ENCODE data around the gene ALDH7A1. TPM values are rescaled to one million over a fixed set of nuclear protein-coding genes. Genes with fewer than 3 reads are reported as not detected.
"Not testable (repeated sequence)": the region's sequence is repeated elsewhere in the genome, so short reads cannot be mapped to it uniquely, and the experiment has no call there.

Gene ALDH7A1
- total RNA-seq, result 35.6 and 37.1 TPM in 2 replicates

- peak; percentile 56 for DNase-seq (ENCODE audit: extremely low read depth, low read depth, low spot score)
These were observed at the start of gene ALDH7A1 for GRCh38 chr5:126594748-126595485. TSS of gene ALDH7A1 (minus strand) at chr5:126595219. CDS start at chr5:126595198, 21 bp downstream.

DNA sequence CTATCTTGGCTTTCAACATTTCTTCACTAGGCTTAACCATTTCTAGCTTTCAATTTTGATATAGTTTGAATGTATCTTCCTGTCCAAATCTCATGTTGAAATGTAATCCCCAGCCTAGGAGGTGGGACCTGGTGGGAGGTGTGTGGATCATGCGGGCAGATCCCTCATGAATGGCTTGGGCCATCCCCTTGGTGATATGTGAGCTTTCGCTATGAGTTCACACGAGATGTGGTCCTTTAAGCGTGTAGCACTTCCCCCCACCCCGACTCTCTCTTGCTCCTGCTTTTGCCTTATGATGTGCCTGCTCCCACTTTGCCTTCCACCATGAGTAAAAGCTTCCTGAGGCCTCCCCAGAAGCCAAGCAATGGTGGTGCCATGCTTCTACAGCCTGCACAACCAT is 46.4 kb upstream of the ALDH7A1 start:
- DNase-seq (ENCODE audit: extremely low read depth, low read depth, low spot score), result no peak

- no peak for DNase-seq (ENCODE audit: extremely low read depth, low read depth, low spot score)
These were observed 45.8 kb upstream of the ALDH7A1 start for GRCh38 chr5:126640866-126641265.

DNA sequence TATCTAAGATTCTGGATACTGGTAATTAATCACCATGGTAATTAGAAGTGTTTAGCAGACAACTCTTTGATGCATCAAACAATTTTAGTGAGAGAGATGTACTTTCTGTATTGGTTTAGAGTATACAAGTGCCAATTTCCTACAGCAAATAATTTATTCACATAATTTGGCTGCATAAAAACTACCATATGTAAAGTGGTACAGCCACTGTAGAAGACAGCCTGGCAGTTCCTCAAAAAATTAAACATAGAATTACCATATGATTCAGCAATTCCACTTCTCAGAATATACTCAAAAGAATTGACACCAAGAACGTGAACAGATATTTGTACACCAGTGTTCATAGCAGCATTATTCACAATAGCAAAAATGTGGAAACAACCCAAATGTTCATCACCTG is 41.9 kb upstream of the ALDH7A1 start:
- no peak for DNase-seq (ENCODE audit: extremely low read depth, low read depth, low spot score)

DNA sequence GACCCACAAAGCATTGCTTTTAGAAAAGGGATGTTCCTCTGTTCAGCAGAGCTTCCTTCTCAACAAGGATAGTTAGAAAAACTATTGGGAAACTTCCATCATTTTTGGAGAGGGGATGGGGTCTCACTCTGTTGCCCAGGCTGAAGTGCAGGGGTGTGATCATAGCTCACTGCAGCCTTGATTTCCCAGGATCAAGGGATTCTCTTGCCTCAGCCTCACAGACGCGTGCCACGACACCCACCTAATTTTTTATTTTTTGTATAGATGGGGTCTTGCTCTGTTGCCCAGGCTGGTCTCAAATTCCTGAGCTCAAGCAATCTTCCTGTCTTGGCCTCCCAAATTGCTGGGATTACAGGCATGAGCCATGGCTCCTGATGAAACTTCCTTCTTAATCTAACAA is 40.6 kb upstream of the ALDH7A1 start:
- DNase-seq (ENCODE audit: extremely low read depth, low read depth, low spot score), result no peak

DNA sequence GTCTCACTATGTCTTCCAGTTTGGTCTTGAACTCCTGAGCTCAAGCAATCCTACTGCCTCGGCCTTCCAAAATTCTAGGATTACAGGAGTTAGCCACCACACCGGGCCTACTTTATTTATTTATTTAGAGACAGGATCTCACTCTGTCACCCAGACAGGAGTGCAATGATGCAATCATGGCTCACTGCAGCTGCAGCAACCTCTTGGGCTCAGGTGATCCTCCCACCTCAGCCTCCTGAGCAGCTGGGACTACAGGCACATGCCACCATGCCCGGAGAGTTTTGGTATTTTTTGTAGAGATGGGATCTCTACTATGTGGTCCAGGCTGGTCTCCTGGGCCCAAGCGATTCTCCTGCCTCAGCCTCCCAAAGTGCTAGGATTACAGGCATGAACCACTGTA is 38.5 kb upstream of the ALDH7A1 start:
- DNase-seq (ENCODE audit: extremely low read depth, low read depth, low spot score), result no peak

DNA sequence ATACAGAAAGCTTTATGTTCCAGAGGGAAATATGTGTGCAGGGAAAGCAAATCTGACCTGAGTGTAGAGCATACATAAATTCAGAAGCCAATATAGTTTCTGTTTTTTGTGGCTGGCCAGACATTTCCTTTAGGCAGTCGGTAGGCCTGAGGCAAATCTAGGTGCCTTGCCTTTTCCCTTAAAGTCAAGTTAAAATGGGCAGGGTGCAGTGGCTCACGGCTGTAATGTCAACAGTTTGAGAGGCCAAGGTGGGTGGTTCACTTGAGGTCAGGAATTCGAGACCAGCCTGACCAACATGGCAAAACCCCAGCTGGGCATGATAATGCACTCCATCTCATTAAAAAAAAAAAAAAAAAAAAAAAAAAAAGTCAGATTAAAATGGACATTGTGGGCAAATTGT is 36.9 kb upstream of the ALDH7A1 start:
- DNase-seq (ENCODE audit: extremely low read depth, low read depth, low spot score), result no peak

- no peak for DNase-seq (ENCODE audit: extremely low read depth, low read depth, low spot score)
These were observed 33.1 kb upstream of the ALDH7A1 start for GRCh38 chr5:126628102-126628501.

DNA sequence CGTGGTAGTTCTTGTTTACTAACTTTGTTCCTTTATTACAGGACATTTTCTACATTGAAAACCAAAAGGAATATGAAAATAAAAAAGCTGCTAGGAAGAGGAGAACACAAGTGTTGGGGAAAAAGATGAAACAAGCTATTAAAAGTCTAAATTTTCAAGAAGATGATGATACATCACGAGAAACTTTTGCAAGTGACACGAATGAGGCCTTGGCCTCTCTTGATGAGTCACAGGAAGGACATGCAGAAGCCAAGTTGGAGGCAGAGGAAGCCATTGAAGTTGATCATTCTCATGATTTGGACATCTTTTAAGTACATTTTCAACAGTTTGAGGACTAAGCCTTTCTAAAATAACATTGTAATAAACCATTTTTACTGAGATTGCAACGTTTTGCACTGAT is 29.5 kb upstream of the ALDH7A1 start:
- no peak for DNase-seq (ENCODE audit: extremely low read depth, low read depth, low spot score)

DNA sequence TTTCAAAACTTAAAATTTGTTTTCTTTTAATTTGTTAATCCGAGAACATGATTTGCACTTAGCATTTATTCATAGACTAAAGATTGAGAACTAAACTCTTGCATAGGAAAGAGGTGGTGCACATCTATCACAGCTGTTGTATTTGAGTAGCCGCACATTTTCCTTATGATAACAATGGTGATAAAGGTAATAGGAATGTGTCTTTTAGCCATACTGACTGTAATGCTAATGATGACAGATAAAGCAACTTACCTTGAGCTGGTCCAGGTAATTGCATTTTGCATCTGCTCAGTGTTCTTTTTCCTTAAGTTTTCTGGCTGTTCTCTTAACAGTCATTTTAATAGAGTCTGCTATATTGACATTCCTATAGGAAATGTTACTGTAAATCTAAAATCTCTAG is 24.8 kb upstream of the ALDH7A1 start:
- DNase-seq (ENCODE audit: extremely low read depth, low read depth, low spot score), result no peak

DNA sequence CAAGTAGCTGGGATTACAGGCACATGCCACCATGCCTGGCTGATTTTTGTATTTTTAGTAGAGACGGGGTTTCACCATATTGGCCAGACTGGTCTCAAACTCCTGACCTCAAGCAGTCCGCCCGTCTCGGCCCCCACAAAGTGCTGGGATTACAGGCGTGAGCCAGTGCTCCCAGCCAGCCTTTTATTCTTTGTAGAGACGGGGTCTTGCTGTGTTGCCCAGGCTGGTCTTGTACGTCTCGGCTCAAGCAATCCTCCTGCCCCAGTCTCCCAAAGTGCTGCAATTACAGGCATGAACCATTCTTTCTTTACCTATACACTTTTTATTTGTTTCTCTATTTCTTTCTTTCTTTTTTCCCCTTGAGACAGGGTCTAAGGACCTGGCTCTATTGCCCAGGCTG is 22.6 kb upstream of the ALDH7A1 start:
- DNase-seq (ENCODE audit: extremely low read depth, low read depth, low spot score), result not testable (repeated sequence)

DNA sequence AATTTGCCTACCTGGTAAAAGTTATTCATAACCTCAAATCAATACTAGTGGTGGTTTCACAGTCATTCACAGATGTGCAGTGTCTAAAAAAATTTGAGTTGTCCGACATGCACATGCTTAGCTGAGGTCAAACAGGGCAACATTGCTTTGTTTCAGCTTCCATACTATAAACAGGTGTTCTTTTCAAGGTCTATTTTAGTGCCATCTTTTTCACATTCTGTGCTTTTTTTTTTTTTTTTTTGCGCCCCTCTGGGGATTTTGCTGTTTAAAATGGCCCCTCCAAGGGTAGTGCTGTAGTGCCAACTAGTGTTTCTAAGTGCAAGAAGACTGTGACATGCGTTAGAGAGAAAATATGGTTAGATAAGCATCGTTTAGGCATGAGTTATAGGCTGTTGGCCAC is 20.3 kb upstream of the ALDH7A1 start:
- DNase-seq (ENCODE audit: extremely low read depth, low read depth, low spot score), result no peak

DNA sequence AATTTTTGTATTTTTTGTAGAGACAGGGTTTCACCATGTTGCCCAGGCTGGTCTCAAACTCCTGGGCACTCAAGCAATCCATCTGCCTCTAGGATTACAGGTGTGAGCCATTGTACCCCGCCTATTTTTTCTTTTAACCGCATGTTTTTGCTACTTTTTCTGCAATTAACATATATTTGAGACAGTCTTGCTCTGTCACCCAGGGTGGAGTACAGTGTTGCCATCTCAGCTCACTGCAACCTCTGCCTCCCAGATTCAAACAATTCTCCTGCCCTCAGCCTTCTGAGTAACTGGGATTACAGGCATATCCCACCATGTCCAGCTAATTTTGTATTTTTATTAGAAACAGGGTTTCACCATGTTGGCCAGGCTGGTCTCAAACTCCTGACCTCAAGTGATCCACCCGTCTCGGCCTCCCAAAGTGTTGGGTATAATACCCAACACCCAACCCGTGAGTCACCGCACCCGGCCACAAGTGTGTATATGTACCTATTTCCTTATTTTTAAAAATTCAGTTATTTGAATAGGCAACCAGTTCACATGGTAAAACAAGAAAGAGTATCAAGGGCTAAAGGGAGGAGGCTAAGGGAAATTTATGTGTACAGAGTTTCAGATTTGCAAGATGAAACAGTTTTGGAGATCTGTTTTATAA is 19.0 kb upstream of the ALDH7A1 start:
- DNase-seq (ENCODE audit: extremely low read depth, low read depth, low spot score), result no peak

- no peak for DNase-seq (ENCODE audit: extremely low read depth, low read depth, low spot score)
These were observed 15.6 kb upstream of the ALDH7A1 start for GRCh38 chr5:126610616-126611015.

DNA sequence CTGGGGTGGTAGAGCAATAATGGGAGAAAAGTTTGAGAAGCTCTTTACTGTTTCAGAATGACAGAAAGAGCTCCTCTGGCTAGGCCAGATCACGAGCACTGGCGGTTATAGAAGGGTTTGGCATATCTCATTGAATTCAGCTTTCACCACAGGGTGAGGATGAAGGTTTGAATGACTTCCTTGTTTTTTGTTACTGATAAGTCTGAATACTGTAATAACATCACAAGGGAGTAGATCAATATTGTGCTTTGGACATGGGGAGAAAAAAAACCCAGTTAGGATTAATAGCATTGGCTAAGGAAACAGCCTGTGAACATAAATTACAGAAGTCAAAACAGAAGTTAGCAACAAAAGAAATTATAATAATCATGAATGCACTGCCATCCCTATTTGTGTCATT is 15.1 kb upstream of the ALDH7A1 start:
- DNase-seq (ENCODE audit: extremely low read depth, low read depth, low spot score), result no peak

DNA sequence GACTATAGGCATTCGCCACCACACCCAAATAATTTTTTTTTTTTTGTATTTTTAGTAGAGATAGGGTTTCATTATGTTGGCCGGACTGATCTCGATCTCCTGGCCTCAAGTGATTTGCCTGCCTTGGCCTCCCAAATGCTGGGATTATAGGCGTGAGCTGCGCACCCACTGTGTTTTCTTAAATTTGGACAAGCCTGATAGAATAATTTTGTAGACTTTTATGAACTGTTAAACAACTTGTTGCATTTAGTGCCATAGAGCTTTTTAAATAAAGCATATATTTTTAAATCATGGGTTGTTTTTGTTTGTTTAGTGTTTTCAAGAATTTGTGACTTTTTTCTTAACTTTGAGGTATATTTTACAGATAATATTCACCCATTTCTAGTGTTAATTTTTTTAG is 10.5 kb upstream of the ALDH7A1 start:
- DNase-seq (ENCODE audit: extremely low read depth, low read depth, low spot score), result no peak

DNA sequence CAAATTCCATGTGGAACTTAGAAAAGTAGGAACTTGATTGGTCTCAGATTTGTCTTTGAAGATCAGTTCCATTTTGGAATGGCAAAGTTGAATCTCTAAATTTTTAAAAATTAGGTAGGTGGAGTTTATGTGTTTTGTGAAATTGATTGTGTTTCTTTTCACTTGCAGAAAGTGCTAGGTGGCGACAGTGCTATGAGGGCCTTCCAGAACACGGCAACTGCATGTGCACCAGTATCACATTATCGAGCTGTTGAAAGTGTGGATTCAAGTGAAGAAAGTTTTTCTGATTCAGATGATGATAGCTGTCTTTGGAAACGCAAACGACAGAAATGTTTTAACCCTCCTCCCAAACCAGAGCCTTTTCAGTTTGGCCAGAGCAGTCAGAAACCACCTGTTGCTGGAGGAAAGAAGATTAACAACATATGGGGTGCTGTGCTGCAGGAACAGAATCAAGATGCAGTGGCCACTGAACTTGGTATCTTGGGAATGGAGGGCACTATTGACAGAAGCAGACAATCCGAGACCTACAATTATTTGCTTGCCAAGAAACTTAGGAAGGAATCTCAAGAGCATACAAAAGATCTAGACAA is 8.5 kb upstream of the ALDH7A1 start:
- no peak for DNase-seq (ENCODE audit: extremely low read depth, low read depth, low spot score)

DNA sequence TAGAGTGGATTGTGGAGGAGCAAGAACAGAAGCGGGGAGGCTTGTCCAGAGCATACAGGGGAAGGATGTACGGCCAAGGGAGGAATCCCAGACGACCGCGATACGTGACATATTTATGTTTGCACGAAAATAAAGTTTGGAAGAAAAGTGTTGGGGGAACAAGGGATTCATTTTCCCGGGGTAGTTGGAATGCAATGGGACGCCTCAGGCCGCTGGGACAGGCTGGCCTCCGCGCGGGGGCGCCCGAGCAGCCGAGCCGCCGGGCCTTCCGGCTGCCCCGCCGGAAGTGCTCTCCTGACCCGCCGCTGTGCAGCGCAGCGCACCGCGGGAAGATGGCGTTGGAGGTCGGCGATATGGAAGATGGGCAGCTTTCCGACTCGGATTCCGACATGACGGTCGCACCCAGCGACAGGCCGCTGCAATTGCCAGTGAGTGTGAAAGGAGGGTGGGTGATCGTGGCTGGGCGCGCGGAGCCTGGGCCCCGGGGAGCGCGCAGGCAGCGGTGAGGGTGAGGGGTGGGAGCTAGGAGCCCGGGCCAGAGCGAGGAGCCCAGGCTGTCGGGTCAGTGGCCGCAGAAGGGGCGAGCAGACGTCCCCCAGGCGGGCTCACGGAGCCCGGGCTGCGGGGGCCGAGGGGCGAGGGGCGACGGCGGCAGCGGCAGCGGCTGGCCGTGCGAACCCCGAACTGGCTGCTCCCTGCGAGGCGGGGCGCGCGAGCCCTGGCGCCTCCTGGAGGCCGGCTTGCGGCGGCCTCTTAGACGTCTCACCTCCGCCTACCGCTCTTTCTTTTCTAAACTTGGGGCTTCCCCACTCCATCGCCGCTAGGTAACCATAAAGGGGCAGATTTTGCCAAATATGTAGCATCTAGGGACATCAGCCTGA is 5.9 kb upstream of the ALDH7A1 start, which contains the start of gene PHAX:
Gene PHAX, plus strand, starts transcription at position 317 of the 881 bp plus-strand sequence. Its CDS starts 16 bp downstream, at position 333.
- DNase-seq (ENCODE audit: extremely low read depth, low read depth, low spot score), result no peak

GRCh38 chr5:126599971-126600630 is 5.1 kb upstream of the ALDH7A1 start:
- DNase-seq (ENCODE audit: extremely low read depth, low read depth, low spot score), result not testable (repeated sequence)

- no peak for DNase-seq (ENCODE audit: extremely low read depth, low read depth, low spot score)
These were observed 4.5 kb upstream of the ALDH7A1 start for GRCh38 chr5:126599499-126599898.

All from glomerular endothelial cell (primary cell).